Upper lobe of left lung (tissue), 4 donors: Measurements from ENCODE around the gene MFSD6.

Experiments
- POLR2A ChIP-seq, 4 donors: fragments of 450-650 bp; IDR thresholded peaks; one replicate each; pipeline ENCODE4 v1.5.1; 2016 to 2017; ENCODE audit warnings: antibody characterized with exemption in 4 of 4, mild to moderate bottlenecking in 2 of 4
- POLR2AphosphoS5 ChIP-seq, 2 donors: sonication (generic); formaldehyde crosslinking; IDR thresholded peaks; one replicate each; pipeline ENCODE4 v1.5.1; 2017; ENCODE audit warnings: antibody characterized with exemption in 2 of 2
- TF ChIP-seq, protein P1 (sequence below), 6 experiments: fragments of 450-650 bp in 4 of 6; fragments of 200-600 bp in 2 of 6; sonication (generic) in 2 of 6; IDR thresholded peaks; one replicate each; pipeline ENCODE4 v1.5.1; 2016 to 2019; ENCODE audit warnings: antibody characterized with exemption in 6 of 6

DNA sequence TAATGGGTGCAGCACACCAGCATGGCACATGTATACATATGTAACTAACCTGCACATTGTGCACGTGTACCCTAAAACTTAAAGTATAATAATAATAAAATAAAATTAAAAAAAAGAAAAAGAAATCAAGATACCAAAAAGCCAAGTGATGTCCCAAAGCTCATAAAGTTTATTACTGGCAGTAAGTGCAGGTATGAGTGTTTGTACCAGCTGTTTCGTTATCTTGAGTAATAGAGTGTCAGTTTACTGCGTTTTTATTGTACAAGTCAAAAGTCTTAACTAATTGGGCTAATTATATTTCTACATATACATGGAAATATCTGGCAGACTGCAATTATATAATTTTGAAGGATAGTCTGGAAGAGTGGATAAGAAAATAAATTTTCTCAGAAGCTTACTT, 41.8 kb downstream of the MFSD6 start:
- TF ChIP-seq, protein P1, sequence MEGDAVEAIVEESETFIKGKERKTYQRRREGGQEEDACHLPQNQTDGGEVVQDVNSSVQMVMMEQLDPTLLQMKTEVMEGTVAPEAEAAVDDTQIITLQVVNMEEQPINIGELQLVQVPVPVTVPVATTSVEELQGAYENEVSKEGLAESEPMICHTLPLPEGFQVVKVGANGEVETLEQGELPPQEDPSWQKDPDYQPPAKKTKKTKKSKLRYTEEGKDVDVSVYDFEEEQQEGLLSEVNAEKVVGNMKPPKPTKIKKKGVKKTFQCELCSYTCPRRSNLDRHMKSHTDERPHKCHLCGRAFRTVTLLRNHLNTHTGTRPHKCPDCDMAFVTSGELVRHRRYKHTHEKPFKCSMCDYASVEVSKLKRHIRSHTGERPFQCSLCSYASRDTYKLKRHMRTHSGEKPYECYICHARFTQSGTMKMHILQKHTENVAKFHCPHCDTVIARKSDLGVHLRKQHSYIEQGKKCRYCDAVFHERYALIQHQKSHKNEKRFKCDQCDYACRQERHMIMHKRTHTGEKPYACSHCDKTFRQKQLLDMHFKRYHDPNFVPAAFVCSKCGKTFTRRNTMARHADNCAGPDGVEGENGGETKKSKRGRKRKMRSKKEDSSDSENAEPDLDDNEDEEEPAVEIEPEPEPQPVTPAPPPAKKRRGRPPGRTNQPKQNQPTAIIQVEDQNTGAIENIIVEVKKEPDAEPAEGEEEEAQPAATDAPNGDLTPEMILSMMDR (IDR thresholded peaks at IDR 0.05) = no peak
- no peak for TF ChIP-seq POLR2AphosphoS5 (IDR thresholded peaks at IDR 0.05)
- no peak for TF ChIP-seq POLR2A (IDR thresholded peaks at IDR 0.05)
